ENCODE data around the gene TFIP11.

TFIP11 gene

GRCh38 chr22:26544489-26544888, 32.2 kb upstream of the TFIP11 start:
- H3K4me3 ChIP-seq (ENCODE audit: low read depth, low read length), result no peak overlapping the region
- DNase-seq (ENCODE audit: low read depth), result no peak
- no peak for TF ChIP-seq CTCF (IDR thresholded peaks at IDR 0.05; ENCODE audit: low read depth, low read length, missing control alignments)
- in situ Hi-C loops (cut with HindIII; ENCODE audit: low sequenced_read_pairs), result no loop called here

- no peak overlapping the region for H3K4me3 ChIP-seq (ENCODE audit: low read depth, low read length)
- in situ Hi-C loops (cut with HindIII; ENCODE audit: low sequenced_read_pairs), result no loop called here
- TF ChIP-seq CTCF (IDR thresholded peaks at IDR 0.05; ENCODE audit: low read depth, low read length, missing control alignments), result no peak
- DNase-seq (ENCODE audit: low read depth), result no peak
These were observed 30.6 kb upstream of the TFIP11 start for GRCh38 chr22:26542831-26543230.

- no peak for TF ChIP-seq CTCF (IDR thresholded peaks at IDR 0.05; ENCODE audit: low read depth, low read length, missing control alignments)
- H3K4me3 ChIP-seq (ENCODE audit: low read depth, low read length), result no peak overlapping the region
- no peak for DNase-seq (ENCODE audit: low read depth)
- in situ Hi-C loops (cut with HindIII; ENCODE audit: low sequenced_read_pairs), result no loop called here
These were observed 29.0 kb upstream of the TFIP11 start for GRCh38 chr22:26541167-26541819.

- no peak for DNase-seq (ENCODE audit: low read depth)
- in situ Hi-C loops (cut with HindIII; ENCODE audit: low sequenced_read_pairs), result no loop called here
- no peak for TF ChIP-seq CTCF (IDR thresholded peaks at IDR 0.05; ENCODE audit: low read depth, low read length, missing control alignments)
- no peak overlapping the region for H3K4me3 ChIP-seq (ENCODE audit: low read depth, low read length)
These were observed 27.8 kb upstream of the TFIP11 start for GRCh38 chr22:26540119-26540518.

GRCh38 chr22:26536762-26537134, 24.5 kb upstream of the TFIP11 start:
- H3K4me3 ChIP-seq (ENCODE audit: low read depth, low read length), result no peak overlapping the region
- in situ Hi-C loops (cut with HindIII; ENCODE audit: low sequenced_read_pairs), result no loop called here
- TF ChIP-seq CTCF (IDR thresholded peaks at IDR 0.05; ENCODE audit: low read depth, low read length, missing control alignments), result no peak
- DNase-seq (ENCODE audit: low read depth), result no peak

GRCh38 chr22:26536056-26536761, 23.9 kb upstream of the TFIP11 start:
- in situ Hi-C loops (cut with HindIII; ENCODE audit: low sequenced_read_pairs), result no loop called here
- no peak for DNase-seq (ENCODE audit: low read depth)
- no peak overlapping the region for H3K4me3 ChIP-seq (ENCODE audit: low read depth, low read length)
- TF ChIP-seq CTCF (IDR thresholded peaks at IDR 0.05; ENCODE audit: low read depth, low read length, missing control alignments), result no peak

All from astrocyte of the cerebellum (primary cell).